ENCODE measurements around the gene KLHL9. TPM values are rescaled to one million over a fixed set of nuclear protein-coding genes. Genes with fewer than 3 reads are reported as not detected.

Gene KLHL9
- total RNA-seq, 2 experiments from 2014 or later, result 18.5 to 19.3 TPM

- no TSS peak for BruUV-seq (replicated peaks)
- intact Hi-C loops (cut with micrococcal nuclease; ENCODE audit: unreplicated experiment), result no loop called here
- H4K20me1 ChIP-seq (ENCODE audit: insufficient read depth, low read length), result no peaks in the 10 kb centered on the region
- no peak for DNase-seq (ENCODE audit: low spot score)
- H2AFZ ChIP-seq (ENCODE audit: low read length), result no peak overlapping the region
- TF ChIP-seq EZH2phosphoT487 (IDR thresholded peaks at IDR 0.05; ENCODE audit: borderline replicate concordance, low read depth, low read length), result no peak
- no peak for TF ChIP-seq CTCF (conservative IDR thresholded peaks at IDR 0.05; ENCODE audit: low read length)
- no peak overlapping the region for H3K27ac ChIP-seq (ENCODE audit: low read depth, low read length, poor library complexity, severe bottlenecking)
- H3K36me3 ChIP-seq (ENCODE audit: insufficient read depth, low read length), result no peaks in the 10 kb centered on the region
- H3K4me1 ChIP-seq (ENCODE audit: insufficient read depth, low read length, poor library complexity, severe bottlenecking), result no peaks in the 10 kb centered on the region
- CTCF ChIA-PET (ENCODE audit: unreplicated experiment), result no interaction called here
- H3K4me2 ChIP-seq (ENCODE audit: low read length), result no peak overlapping the region
- H3K9me3 ChIP-seq (ENCODE audit: low read length), result no peaks in the 10 kb centered on the region
- POLR2A ChIA-PET, result interaction anchor here (0.6 kb wide), 1 partner anchor 15 kb away, joined by 3 read pairs; no protein-coding TSS in a partner anchor
- H3K79me2 ChIP-seq (ENCODE audit: insufficient read depth, low read depth, low read length), result no peaks in the 10 kb centered on the region
- no peaks in the 10 kb centered on the region for H3K9me2 ChIP-seq (ENCODE audit: insufficient read depth, low read length)
- H3K4me3 ChIP-seq (ENCODE audit: low read depth, low read length, poor library complexity, severe bottlenecking), result no peak overlapping the region
These were observed 27.1 kb upstream of the KLHL9 start for GRCh38 chr9:21362287-21362686.

- intact Hi-C loops (cut with micrococcal nuclease; ENCODE audit: unreplicated experiment), result no loop called here
- no peak for DNase-seq (ENCODE audit: low spot score)
- Histone ChIP-seq H3K4me1 (ENCODE audit: insufficient read depth, low read length, poor library complexity, severe bottlenecking) (no peaks in the 10 kb centered on the region), H3K9me3 (ENCODE audit: low read length) (no peaks in the 10 kb centered on the region), H3K27ac (ENCODE audit: low read depth, low read length, poor library complexity, severe bottlenecking) (no peak overlapping the region), H3K36me3 (ENCODE audit: insufficient read depth, low read length) (no peaks in the 10 kb centered on the region), H3K4me2 (ENCODE audit: low read length) (no peak overlapping the region), H3K9me2 (ENCODE audit: insufficient read depth, low read length) (no peaks in the 10 kb centered on the region), H3K4me3 (ENCODE audit: low read depth, low read length, poor library complexity, severe bottlenecking) (no peak overlapping the region), H4K20me1 (ENCODE audit: insufficient read depth, low read length) (no peaks in the 10 kb centered on the region), H3K79me2 (ENCODE audit: insufficient read depth, low read depth, low read length) (no peaks in the 10 kb centered on the region), H2AFZ (ENCODE audit: low read length) (no peak overlapping the region)
- no TSS peak for BruUV-seq (replicated peaks)
- ChIA-PET POLR2A (no interaction called here), CTCF (ENCODE audit: unreplicated experiment) (no interaction called here)
- TF ChIP-seq CTCF (conservative IDR thresholded peaks at IDR 0.05; ENCODE audit: low read length), result no peak
- TF ChIP-seq EZH2phosphoT487 (IDR thresholded peaks at IDR 0.05; ENCODE audit: borderline replicate concordance, low read depth, low read length), result no peak
These were observed 22.6 kb upstream of the KLHL9 start for GRCh38 chr9:21357479-21358460.

GRCh38 chr9:21350787-21351186 lies 15.6 kb upstream of the KLHL9 start, which contains the start of gene IFNA6:
Gene IFNA6 (minus strand): TSS chr9:21350887. CDS start chr9:21350887, 0 bp downstream.
- H3K79me2 ChIP-seq (ENCODE audit: insufficient read depth, low read depth, low read length), result no peaks in the 10 kb centered on the region
- BruUV-seq (replicated peaks), result no TSS peak
- intact Hi-C loops (cut with micrococcal nuclease; ENCODE audit: unreplicated experiment), result no loop called here

More at GRCh38 chr9:21350787-21351186, 15.6 kb upstream of the KLHL9 start, which contains the start of gene IFNA6:
- ChIA-PET CTCF (ENCODE audit: unreplicated experiment) (no interaction called here), POLR2A (no interaction called here)
- H3K4me2 ChIP-seq (ENCODE audit: low read length), result no peak within 1 kb of the TSS
- no peak for TF ChIP-seq CTCF (conservative IDR thresholded peaks at IDR 0.05; ENCODE audit: low read length)
- TF ChIP-seq EZH2phosphoT487 (IDR thresholded peaks at IDR 0.05; ENCODE audit: borderline replicate concordance, low read depth, low read length), result no peak
- no peak within 1 kb of the TSS for H3K4me3 ChIP-seq (ENCODE audit: low read depth, low read length, poor library complexity, severe bottlenecking)
- H3K9me2 ChIP-seq (ENCODE audit: insufficient read depth, low read length), result no peaks in the 10 kb centered on the region
- H3K4me1 ChIP-seq (ENCODE audit: insufficient read depth, low read length, poor library complexity, severe bottlenecking), result no peaks in the 10 kb centered on the region
- no peak within 1 kb of the TSS for H2AFZ ChIP-seq (ENCODE audit: low read length)
- no peaks in the 10 kb centered on the region for H4K20me1 ChIP-seq (ENCODE audit: insufficient read depth, low read length)
- no peaks in the 10 kb centered on the region for H3K9me3 ChIP-seq (ENCODE audit: low read length)
- no peak for DNase-seq (ENCODE audit: low spot score)
- H3K36me3 ChIP-seq (ENCODE audit: insufficient read depth, low read length), result no peaks in the 10 kb centered on the region
- no peak within 1 kb of the TSS for H3K27ac ChIP-seq (ENCODE audit: low read depth, low read length, poor library complexity, severe bottlenecking)

Data from OCI-LY7 (cell line).